22Rv1 (cell line): Measurements from ENCODE around the gene GNB4.
A peak's percentile ranks its signal among the peaks of the same experiment; 100 is the strongest.

Source experiments
- H3K27ac ChIP-seq: fragments of 450-650 bp; 2 replicates; pipeline ENCODE4 v1.5.1; 2017
- CTCF ChIP-seq: fragments of 450-650 bp; IDR thresholded peaks from 2 replicates; pipeline ENCODE4 v1.5.1; 2017; ENCODE audit warnings: mild to moderate bottlenecking
- ZFX ChIP-seq: fragments of 450-650 bp; IDR thresholded peaks from 2 replicates; pipeline ENCODE4 v1.6.1; 2017; ENCODE audit warnings: antibody characterized with exemption, borderline replicate concordance

GNB4 gene

GRCh38 chr3:179446501-179446900, 4.8 kb downstream of the GNB4 start:
- TF ChIP-seq CTCF (peak; percentile 29), ZFX (no peak)
- no peak overlapping the region for H3K27ac ChIP-seq

GRCh38 chr3:179438841-179439240, 12.4 kb downstream of the GNB4 start:
- H3K27ac ChIP-seq, result no peak overlapping the region
- TF ChIP-seq ZFX (no peak), CTCF (no peak)

- no peak overlapping the region for H3K27ac ChIP-seq
- TF ChIP-seq CTCF, result no peak
- TF ChIP-seq ZFX, result no peak
Observed at GRCh38 chr3:179436517-179436916, 14.8 kb downstream of the GNB4 start.

GRCh38 chr3:179432451-179432850, 18.8 kb downstream of the GNB4 start:
- peak overlapping the region; percentile 26 for H3K27ac ChIP-seq

GRCh38 chr3:179432021-179432420, 19.2 kb downstream of the GNB4 start:
- TF ChIP-seq CTCF (no peak), ZFX (no peak)

More at GRCh38 chr3:179432451-179432850, 18.8 kb downstream of the GNB4 start:
- no peak for TF ChIP-seq CTCF
- TF ChIP-seq ZFX, result no peak

GRCh38 chr3:179430277-179430870, 20.9 kb downstream of the GNB4 start:
- no peak overlapping the region for H3K27ac ChIP-seq

More at GRCh38 chr3:179432021-179432420, 19.2 kb downstream of the GNB4 start:
- H3K27ac ChIP-seq, result peak overlapping the region; percentile 26

More at GRCh38 chr3:179430277-179430870, 20.9 kb downstream of the GNB4 start:
- no peak for TF ChIP-seq ZFX
- no peak for TF ChIP-seq CTCF
